LNCaP clone FGC (cell line): ENCODE measurements around the gene FEV.
"Not testable (repeated sequence)": the region's sequence is repeated elsewhere in the genome, so short reads cannot be mapped to it uniquely, and the experiment has no call there.

Source experiments
- DNase-seq: peaks from one replicate; pipeline ENCODE4 v3.0.0-alpha.2; 2011; ENCODE audit warnings: low read depth
- H3K4me3 ChIP-seq: 2 replicates; pipeline ENCODE4 v1.5.1; 2011; ENCODE audit warnings: mild to moderate bottlenecking, low read depth, low read length, control low read depth
- CTCF ChIP-seq: IDR thresholded peaks from 2 replicates; pipeline ENCODE4 v1.5.1; 2012; ENCODE audit warnings: mild to moderate bottlenecking; ENCODE audit not compliant: control insufficient read depth, insufficient read depth; ENCODE audit errors: extremely low read depth

The FEV gene

GRCh38 chr2:218944759-218945404 is 40.1 kb downstream of the FEV start:
- no peak for DNase-seq

GRCh38 chr2:218931751-218932150 is 53.2 kb downstream of the FEV start:
- not testable (repeated sequence) for H3K4me3 ChIP-seq, DNase-seq

More at GRCh38 chr2:218944759-218945404, 40.1 kb downstream of the FEV start:
- no peak for TF ChIP-seq CTCF
- no peak overlapping the region for H3K4me3 ChIP-seq
